HG03432 (cell line): ENCODE data around the gene NFIX.

Experiments used
- ATAC-seq: cut with Tn5 transposase; IDR thresholded peaks from one replicate; pipeline ENCODE4 v1.9.1; 2021; ENCODE audit warnings: mild to moderate bottlenecking, moderate library complexity; ENCODE audit not compliant: unreplicated experiment

The NFIX gene

GRCh38 chr19:13053761-13054625 is 58.7 kb downstream of the NFIX start:
- no peak for ATAC-seq

- ATAC-seq, result no peak
These were observed 59.4 kb downstream of the NFIX start for GRCh38 chr19:13054626-13055212.

GRCh38 chr19:13055213-13056051 is 60.2 kb downstream of the NFIX start:
- ATAC-seq, result no peak

GRCh38 chr19:13056052-13056660 is 60.9 kb downstream of the NFIX start:
- no peak for ATAC-seq

GRCh38 chr19:13057147-13057572 is 61.9 kb downstream of the NFIX start:
- no peak for ATAC-seq

- no peak for ATAC-seq
These were observed 62.5 kb downstream of the NFIX start for GRCh38 chr19:13057744-13058143.

GRCh38 chr19:13058951-13059660 is 63.8 kb downstream of the NFIX start:
- no peak for ATAC-seq

GRCh38 chr19:13060233-13060963 is 65.1 kb downstream of the NFIX start:
- no peak for ATAC-seq

GRCh38 chr19:13060964-13061927 is 66.0 kb downstream of the NFIX start:
- no peak for ATAC-seq

- ATAC-seq, result no peak
These were observed 67.0 kb downstream of the NFIX start for GRCh38 chr19:13062317-13062716.

- ATAC-seq, result no peak
These were observed 68.3 kb downstream of the NFIX start for GRCh38 chr19:13063461-13064091.

- no peak for ATAC-seq
These were observed 68.8 kb downstream of the NFIX start for GRCh38 chr19:13064092-13064489.

- no peak for ATAC-seq
These were observed 71.0 kb downstream of the NFIX start for GRCh38 chr19:13066226-13066625.

- no peak for ATAC-seq
These were observed 71.9 kb downstream of the NFIX start for GRCh38 chr19:13066933-13067807.

GRCh38 chr19:13068085-13068846 is 73.0 kb downstream of the NFIX start:
- no peak for ATAC-seq
